Upper lobe of left lung (tissue), 4 donors: ENCODE results near the gene MTCL3.

ENCODE experiments used
- EP300 ChIP-seq, 4 donors: sonication (generic); formaldehyde crosslinking; IDR thresholded peaks; one replicate each; pipeline ENCODE4 v1.5.1; 2017; ENCODE audit warnings: antibody characterized with exemption in 4 of 4, control low read depth in 2 of 4
- POLR2A ChIP-seq, 4 donors: fragments of 450-650 bp; IDR thresholded peaks; one replicate each; pipeline ENCODE4 v1.5.1; 2016 to 2017; ENCODE audit warnings: antibody characterized with exemption in 4 of 4, mild to moderate bottlenecking in 2 of 4
- POLR2AphosphoS5 ChIP-seq, 2 donors: sonication (generic); formaldehyde crosslinking; IDR thresholded peaks; one replicate each; pipeline ENCODE4 v1.5.1; 2017; ENCODE audit warnings: antibody characterized with exemption in 2 of 2
- TF ChIP-seq, protein P1 (sequence below), 6 experiments: fragments of 450-650 bp in 4 of 6; fragments of 200-600 bp in 2 of 6; sonication (generic) in 2 of 6; IDR thresholded peaks; one replicate each; pipeline ENCODE4 v1.5.1; 2016 to 2019; ENCODE audit warnings: antibody characterized with exemption in 6 of 6

DNA sequence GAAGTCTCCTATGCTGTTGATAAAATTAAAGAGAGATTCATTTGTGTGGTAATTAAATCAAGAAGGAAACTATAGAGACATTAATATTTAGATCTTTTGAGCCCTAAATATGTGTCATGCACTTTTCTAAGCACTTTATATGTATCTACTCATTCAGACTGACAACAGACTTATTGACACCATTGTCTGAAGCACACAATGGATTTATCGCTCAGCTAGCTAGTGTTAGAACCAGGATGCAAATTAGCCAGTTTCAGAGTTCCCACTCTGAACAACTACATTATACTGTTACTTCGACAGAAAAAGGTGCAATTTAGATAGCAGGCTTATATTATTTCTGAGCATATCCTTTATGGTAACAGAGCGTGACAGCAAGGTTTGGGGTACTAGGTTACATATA lies 32.2 kb downstream of the MTCL3 start:
- TF ChIP-seq, protein P1, sequence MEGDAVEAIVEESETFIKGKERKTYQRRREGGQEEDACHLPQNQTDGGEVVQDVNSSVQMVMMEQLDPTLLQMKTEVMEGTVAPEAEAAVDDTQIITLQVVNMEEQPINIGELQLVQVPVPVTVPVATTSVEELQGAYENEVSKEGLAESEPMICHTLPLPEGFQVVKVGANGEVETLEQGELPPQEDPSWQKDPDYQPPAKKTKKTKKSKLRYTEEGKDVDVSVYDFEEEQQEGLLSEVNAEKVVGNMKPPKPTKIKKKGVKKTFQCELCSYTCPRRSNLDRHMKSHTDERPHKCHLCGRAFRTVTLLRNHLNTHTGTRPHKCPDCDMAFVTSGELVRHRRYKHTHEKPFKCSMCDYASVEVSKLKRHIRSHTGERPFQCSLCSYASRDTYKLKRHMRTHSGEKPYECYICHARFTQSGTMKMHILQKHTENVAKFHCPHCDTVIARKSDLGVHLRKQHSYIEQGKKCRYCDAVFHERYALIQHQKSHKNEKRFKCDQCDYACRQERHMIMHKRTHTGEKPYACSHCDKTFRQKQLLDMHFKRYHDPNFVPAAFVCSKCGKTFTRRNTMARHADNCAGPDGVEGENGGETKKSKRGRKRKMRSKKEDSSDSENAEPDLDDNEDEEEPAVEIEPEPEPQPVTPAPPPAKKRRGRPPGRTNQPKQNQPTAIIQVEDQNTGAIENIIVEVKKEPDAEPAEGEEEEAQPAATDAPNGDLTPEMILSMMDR (IDR thresholded peaks at IDR 0.05), result no peak
- TF ChIP-seq POLR2AphosphoS5 (IDR thresholded peaks at IDR 0.05) (no peak), POLR2A (IDR thresholded peaks at IDR 0.05) (no peak), EP300 (IDR thresholded peaks at IDR 0.05) (no peak)
